Stimulated activated CD4-positive, alpha-beta T cell treated with anti-CD3 and anti-CD28 coated beads, Interleukin-15, amount 100 ng/mL, for 48 hours (primary cell): ENCODE measurements around the gene PDE4D.
"Not testable (repeated sequence)": the region's sequence is repeated elsewhere in the genome, so short reads cannot be mapped to it uniquely, and the experiment has no call there.

Experiments
- DNase-seq, 2 donors: peaks; one replicate each; pipeline ENCODE4 v3.0.0-alpha.2; 2020; ENCODE audit warnings: low read depth in 2 of 2

Gene PDE4D

DNA sequence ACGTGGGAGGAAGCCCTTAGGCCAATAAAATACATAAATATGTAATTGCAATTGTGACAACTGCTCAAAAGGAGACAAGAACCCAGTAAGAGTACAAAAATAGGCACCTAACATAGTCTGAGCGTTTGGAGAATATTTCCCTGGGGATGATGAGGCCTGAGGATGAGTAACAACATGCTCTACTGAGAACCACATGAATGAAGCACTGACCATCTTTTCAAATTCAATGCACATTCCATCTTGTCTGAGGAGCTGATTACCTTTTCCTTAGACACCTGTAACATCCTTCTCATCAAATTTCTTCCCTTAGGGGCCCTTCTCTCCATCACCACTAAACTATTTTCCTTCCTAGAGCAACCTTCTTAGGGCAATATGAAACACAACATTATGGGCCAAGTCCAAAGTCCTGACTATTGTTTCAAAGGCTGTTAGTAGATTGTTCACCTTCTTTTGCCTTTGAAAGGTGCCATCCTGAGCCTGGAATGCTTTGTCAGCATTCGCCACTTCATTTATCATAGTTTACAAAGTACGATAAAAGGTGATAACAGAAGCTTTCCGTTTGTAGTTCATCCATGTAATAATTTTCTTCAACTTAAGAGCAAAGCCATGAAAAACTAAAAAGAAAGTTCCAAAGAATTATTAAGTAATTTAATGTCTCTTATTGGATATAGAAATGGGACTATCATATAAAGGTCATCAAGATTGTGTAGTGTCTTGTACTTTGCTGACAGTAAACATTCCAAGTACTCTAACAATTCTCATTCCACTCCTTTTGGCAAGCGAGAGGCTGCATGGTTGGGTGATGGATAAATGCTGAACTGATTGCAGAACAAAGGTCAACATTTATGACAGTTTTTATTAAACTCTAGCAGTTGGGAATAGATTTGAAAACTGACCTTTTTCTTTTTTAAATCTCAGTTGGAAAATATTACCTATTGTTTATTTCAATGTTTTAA is 471.3 kb downstream of the PDE4D start:
- no peak for DNase-seq

- DNase-seq = no peak
Measured at GRCh38 chr5:59420596-59420995, 472.9 kb downstream of the PDE4D start.

DNA sequence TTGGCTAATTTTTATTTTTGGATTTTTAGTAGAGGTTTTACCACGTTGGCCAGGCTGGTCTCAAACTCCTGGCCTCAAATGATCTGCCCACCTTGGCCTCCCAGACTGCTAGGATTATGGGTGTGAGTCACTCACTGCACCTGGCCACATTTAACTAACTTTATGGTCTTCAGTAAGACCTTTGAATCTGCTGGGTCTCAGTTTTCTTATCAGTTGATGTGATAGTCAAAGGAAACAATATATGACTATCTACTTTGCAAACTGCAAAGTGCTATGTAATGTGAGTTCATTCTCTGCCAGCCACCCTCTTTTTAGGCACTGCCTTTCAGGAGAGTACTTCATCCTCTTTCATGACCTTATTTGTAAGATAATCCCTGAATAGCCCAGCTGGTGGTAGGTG is 474.7 kb downstream of the PDE4D start:
- no peak for DNase-seq

GRCh38 chr5:59416451-59416850 is 477.1 kb downstream of the PDE4D start:
- no peak for DNase-seq

DNA sequence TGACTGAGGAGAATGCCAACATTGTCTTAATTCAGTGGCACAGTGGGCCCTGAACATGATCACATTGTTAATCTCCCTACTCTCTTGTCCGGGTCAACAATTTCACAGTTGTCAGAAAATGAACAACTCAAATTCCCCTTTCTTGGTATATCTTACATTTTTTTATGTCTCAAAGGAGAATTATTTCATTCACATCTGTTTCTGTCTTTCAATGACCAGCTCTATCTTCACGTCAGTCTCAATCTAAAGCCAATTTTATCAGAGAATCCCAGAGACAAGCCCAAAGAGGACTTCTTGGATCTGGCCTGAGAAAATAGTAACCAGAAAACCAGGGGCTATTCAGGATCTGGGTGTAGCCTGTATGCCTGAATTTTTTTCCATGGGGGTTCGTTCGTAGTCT is 477.5 kb downstream of the PDE4D start:
- DNase-seq = no peak

DNA sequence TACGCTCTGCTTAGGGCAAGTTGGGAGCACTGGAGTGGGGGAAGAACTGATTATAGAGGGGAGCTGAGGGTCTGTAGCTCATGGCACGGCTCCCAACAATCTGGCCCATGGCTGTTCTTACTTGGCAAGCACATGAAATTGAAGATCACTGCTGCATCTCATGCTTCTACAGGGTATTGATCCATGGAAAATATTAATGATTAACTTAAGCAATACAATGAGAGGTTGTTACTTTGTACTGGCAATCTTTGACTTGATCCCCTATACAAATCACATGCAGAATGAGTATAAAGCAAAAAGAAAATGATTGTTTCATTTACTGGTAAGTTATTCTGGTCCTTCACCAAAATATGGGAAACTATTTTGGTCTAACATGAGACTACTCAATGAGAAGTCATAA is 481.1 kb downstream of the PDE4D start:
- DNase-seq = no peak

DNA sequence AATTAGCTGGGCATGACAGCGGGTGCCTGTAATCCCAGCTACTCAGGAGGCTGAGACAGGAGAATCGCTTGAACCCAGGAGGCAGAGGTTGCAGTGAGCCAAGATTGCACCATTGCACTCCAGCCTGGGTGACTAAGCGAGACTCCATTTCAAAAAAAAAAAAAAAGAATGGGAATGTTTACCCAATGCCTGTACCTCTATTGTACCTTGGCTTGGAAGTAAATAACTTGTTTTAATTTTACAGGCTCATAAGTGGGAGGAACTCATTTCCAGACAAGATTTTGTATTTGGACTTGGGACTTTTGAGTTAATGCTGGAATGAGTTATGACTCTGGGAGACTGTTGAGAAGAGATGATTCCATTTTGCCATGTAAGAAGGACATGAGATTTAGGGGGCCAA is 484.5 kb downstream of the PDE4D start:
- DNase-seq = not testable (repeated sequence)

GRCh38 chr5:59407967-59408366 is 485.6 kb downstream of the PDE4D start:
- no peak for DNase-seq

DNA sequence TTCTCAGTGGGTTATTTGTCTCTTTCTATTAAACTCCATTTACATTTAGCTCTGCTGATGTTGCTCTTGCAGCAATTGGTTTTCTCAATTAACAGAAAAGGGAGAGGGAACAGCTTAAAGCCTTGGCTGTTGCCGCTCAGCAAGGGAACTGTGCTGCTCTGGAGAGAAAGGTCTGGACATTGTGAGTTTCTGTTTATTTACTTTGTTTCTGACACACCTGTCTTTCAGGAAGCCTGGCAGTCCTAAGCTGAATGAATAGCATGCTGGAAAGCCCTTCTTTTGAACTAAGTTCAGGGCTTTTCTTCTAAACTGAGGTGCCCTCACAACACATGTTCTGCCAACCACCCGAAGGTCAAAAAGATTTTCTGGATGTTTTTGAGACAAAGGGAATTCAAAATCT is 491.9 kb downstream of the PDE4D start:
- no peak for DNase-seq

GRCh38 chr5:59394956-59395355 is 498.6 kb downstream of the PDE4D start:
- not testable (repeated sequence) for DNase-seq

DNA sequence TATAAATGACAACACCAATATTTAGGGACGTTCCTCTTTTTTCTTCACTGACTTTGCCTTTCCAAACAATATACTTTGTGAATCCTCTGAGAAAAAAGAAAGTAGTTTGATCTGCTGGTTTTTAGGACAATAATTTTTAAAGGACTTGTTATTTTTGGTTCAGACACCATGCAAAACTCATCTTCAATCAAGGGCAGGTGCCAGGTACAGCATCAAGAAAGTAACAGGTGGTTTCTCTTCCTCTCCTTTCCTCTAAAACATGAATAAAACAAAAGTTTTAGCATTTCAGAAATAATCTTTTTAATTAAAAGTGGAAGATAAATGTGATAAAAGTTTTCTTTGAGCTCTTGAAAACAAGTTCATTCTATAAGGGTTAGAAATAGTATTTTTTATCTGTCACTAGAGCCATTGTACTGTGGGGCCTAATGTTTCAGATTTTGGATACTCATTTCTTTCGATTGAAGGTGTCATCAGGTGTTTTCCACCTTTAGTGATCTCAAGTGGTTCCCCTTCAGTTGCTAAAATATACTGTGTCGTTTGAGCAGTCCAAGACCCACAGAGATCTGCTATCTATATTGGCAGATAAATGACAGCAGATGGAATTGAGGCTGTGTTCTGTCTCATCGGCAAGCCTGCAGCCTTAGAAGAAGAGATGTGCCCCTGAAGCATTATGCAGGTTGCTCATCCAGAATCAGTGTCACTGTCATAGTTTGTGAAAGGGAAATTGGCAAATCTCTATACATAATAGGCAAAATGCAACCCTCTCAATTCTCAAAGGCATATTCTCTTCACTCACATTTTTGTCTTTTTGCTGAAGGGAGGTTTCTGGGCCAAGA is 499.7 kb downstream of the PDE4D start:
- no peak for DNase-seq

DNA sequence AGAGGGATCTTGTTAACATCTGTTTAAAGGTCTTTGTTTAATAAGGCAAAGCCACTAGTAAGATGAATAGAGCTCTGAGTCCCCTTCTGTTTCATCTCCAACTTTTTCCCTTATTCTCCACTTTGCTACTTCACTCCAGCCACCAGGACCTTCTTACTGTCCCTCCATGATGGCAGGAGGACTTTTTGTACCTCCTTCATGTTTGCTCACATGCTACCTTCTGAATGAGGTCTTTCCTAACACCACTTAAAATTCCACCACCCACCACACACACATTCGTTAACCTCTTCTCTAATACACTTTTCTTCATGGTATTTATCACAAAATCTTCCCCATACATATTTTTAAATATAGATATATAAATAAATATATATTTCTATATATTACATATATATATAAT is 501.9 kb downstream of the PDE4D start:
- DNase-seq = no peak

DNA sequence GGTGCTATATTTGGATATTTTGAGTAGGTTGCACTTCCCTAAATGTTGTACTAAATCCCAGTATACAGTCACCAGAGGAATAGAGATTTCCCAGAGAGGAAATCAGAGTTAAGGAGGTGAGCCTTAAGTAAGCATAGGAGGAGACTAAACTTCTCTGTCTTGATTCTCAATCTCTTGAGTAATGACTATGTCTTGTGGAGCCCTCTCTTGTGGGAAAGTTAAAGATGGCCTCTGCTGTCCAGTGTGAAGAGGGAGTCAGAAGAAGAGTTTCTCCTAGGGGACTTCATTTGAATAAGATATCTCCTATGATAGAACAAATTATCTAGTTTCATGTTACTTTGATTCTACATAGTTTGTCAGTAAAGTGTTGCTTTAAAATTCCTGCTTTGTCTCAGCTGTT is 502.5 kb downstream of the PDE4D start:
- no peak for DNase-seq

DNA sequence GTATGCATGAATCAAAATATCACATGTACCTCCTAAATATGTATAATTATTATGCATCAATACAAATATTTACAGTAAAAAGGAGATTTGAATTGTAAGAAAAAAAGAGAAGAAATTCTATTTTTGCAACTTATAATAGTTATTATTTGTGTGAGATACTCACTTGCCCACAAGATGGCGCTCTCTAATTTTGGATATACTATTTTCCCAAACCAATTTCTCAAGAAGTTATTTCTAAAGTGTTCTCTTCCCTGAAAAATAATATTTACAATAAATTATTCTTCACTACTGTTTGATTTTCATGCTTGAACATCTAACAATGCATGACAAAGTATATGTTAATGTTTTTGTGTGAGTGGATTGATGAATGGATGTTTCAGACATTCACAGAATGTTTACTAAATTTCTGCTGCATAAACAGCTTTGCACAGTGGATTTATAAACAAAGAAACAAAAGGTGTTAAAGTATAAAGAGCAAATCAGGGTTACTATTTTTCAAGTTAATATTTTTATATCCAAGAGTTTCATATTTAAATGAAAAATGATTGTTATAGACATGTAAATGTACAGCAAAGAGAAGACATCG is 503.4 kb downstream of the PDE4D start:
- no peak for DNase-seq

DNA sequence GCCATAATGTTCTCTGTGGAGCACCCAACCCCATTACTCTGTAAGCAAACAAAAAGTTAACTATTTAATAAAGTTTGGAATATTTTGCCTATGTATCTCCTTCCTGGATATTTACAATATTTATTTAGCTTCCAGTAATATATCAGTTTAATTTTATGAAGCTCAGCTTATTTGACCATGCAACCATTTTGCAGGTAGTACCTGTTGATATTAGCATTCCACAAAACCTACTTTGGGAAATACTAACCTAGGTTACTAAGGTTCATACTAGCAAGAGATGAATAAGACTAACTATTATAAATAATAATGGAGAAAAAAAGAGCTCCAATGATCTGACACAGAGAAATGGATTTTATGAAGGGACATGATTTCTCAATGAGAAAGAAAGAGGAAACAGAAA is 506.4 kb downstream of the PDE4D start:
- no peak for DNase-seq

DNA sequence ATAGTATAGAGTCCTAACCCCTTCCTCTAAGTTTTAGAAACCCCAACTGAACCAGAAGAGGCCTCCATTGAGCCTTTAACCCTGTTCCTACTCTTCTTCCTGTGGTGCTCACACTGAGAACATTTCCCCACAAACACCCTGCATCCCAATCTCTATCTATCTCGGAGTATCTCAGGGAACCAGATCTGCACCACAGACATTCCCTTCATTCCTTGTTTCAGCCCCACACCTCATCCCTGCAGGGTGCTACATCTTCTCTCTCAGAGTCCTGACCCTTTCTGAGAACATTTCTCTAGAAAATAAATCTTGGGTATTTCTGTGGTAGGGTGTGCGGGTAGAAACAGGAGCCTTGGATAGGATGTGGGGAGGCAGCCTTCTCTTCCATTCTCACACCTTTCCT is 507.8 kb downstream of the PDE4D start:
- DNase-seq = no peak

DNA sequence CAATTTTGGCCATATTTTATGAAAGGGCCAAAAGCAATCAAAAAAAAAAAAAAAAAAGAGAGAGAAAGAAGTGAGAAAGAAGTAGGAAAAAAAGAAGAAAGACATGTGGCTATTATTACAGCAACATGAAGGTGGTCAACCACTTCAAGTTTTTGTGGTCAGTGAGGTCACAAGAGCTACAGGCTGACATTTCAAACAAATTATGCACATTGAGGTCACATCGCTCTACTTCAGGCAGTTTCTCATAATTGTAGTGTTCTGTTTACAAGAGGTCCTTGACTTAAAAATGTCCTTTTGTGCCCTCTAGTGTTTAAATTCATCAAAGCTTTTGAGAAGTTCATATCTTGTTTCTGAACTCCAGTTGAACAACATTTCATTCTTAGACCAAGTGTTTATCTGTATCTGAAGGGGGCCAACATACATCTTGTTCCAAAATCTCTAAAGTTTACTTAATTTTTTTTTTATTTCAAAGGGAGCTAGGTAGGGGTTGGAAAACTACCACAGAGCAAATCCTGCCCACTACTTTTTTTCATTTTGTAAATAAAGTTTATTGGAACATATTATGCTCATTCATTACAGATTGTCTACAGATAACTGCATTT is 513.1 kb downstream of the PDE4D start:
- DNase-seq = no peak

GRCh38 chr5:59374036-59374435 is 519.5 kb downstream of the PDE4D start:
- DNase-seq = not testable (repeated sequence)

- no peak for DNase-seq
Measured at GRCh38 chr5:59371525-59372127, 521.9 kb downstream of the PDE4D start.

GRCh38 chr5:59368951-59369350 is 524.6 kb downstream of the PDE4D start:
- no peak for DNase-seq

GRCh38 chr5:59367791-59368394 is 525.6 kb downstream of the PDE4D start:
- DNase-seq = peak in 1 of 2 donors; percentile 18
